Fibroblast of the aortic adventitia (primary cell): ENCODE measurements around the gene BPIFA3. TPM values are rescaled to one million over a fixed set of nuclear protein-coding genes. Genes with fewer than 3 reads are reported as not detected.
A peak's percentile ranks its signal among the peaks of the same experiment; 100 is the strongest.

Source experiments
- DNase-seq: peaks from one replicate; pipeline ENCODE4 v3.0.0-alpha.2; 2010; ENCODE audit warnings: low read depth
- H3K4me3 ChIP-seq: 2 replicates; pipeline ENCODE4 v1.5.1; 2011; ENCODE audit warnings: low read depth, mild to moderate bottlenecking, control low read depth, low read length, moderate library complexity
- total RNA-seq: library from RNA; depleted of rRNA; stranded (reverse); fragments of >200 nt; gene quantifications from 2 replicates; pipeline ENCODE4 v1.2.3, GENCODE V29; 2012; ENCODE audit warnings: low replicate concordance
- TF ChIP-seq, protein P1 (sequence below): IDR thresholded peaks from 2 replicates; pipeline ENCODE4 v1.5.1; 2011; ENCODE audit warnings: mild to moderate bottlenecking, low read length, control low read depth, inconsistent platforms; ENCODE audit not compliant: insufficient read depth

The BPIFA3 gene
- total RNA-seq, 1 donor, result not detected

DNA sequence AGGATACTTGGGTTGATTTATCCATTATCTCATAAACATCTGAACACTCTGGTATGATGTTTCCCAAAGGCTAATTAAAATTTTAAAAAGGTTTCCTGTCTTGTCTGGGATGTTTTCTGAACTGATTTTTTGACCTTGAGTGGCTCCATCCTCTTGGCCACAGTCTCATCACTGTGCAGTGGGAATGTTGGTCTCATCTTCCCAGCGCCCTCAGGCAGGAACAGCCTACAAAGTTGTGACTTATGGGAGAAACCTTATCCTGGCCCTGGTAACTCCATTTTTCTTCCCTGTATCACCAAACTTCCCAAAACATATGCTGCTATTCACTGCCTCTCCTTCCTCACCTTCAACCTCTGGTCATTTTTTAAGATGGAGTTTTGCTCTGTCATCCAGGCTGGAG, 6.8 kb upstream of the BPIFA3 start:
- TF ChIP-seq, protein P1, sequence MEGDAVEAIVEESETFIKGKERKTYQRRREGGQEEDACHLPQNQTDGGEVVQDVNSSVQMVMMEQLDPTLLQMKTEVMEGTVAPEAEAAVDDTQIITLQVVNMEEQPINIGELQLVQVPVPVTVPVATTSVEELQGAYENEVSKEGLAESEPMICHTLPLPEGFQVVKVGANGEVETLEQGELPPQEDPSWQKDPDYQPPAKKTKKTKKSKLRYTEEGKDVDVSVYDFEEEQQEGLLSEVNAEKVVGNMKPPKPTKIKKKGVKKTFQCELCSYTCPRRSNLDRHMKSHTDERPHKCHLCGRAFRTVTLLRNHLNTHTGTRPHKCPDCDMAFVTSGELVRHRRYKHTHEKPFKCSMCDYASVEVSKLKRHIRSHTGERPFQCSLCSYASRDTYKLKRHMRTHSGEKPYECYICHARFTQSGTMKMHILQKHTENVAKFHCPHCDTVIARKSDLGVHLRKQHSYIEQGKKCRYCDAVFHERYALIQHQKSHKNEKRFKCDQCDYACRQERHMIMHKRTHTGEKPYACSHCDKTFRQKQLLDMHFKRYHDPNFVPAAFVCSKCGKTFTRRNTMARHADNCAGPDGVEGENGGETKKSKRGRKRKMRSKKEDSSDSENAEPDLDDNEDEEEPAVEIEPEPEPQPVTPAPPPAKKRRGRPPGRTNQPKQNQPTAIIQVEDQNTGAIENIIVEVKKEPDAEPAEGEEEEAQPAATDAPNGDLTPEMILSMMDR, result no peak
- DNase-seq, result no peak
- no peak overlapping the region for H3K4me3 ChIP-seq

DNA sequence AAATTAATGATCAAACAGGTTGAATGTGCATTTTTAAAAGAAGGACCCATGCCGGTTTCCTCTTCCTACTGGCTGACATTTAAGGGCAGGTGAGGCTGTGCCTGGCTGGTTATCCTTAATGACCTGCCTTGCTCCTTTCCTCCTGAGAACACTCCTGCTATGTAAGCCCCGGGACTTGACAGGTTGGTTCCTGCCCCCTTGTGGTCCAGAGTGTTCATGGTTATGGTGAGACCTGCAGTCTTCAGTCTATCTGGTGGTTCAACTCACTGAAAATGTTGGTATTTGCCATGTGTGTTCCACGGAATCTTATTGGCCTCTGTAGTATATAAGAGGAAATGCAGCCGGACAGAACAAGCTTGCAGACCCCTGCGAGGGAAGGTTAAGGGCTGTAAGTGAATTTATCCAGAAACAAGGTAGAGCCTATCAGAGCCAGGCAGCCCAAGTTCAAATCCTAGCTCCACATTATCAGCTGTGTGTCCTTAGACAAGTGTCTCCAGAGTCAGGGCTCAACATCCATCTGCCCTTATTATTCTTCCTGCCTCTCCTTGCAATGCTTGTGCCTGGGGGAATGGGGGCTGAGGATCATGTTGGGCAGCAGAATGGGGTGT, 5.2 kb upstream of the BPIFA3 start:
- TF ChIP-seq, protein P1, result peak; percentile 37

DNA sequence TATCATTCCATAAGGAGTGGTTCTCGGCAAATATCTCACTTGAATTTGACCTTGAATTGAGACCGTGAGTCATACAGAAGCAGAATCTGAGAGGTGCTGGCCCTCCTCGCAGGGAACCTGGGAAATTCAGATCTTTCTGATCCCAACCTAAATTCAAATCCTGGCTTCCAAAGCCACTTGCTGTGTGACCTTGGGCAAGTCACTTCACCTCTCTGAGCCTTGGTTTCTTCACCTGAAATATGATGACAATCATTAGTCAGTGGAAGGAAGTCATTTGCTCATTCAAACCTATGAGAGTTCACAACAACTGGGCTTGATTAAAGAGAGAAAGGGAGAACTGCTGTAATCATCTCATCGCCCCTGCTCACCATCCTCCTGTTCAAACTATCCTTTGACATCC, 7.2 kb downstream of the BPIFA3 start:
- no peak for DNase-seq
- no peak overlapping the region for H3K4me3 ChIP-seq
- TF ChIP-seq, protein P1, result no peak

More for the DNA sequence above, 5.2 kb upstream of the BPIFA3 start:
- peak; percentile 18 for DNase-seq
- no peak overlapping the region for H3K4me3 ChIP-seq

DNA sequence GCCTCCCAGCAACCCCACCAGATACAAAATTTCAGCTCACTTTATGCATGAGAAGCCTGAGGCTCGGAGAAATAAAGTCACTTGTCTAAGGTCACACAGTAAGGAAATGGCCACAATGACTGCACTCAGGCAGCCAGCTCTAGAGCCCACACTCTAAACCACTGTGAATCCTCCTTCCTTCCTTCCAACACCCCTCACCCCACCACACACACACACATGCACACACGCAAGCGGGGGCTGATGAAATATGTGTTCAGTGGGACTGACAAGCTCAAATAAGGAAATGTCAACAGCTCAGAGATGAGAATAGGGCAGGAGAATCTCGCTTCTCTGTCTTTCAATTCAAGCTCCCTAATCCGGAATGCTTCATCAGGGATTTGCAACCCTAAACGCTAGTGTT, 12.7 kb downstream of the BPIFA3 start:
- no peak overlapping the region for H3K4me3 ChIP-seq
- DNase-seq, result no peak
- TF ChIP-seq, protein P1, result no peak

DNA sequence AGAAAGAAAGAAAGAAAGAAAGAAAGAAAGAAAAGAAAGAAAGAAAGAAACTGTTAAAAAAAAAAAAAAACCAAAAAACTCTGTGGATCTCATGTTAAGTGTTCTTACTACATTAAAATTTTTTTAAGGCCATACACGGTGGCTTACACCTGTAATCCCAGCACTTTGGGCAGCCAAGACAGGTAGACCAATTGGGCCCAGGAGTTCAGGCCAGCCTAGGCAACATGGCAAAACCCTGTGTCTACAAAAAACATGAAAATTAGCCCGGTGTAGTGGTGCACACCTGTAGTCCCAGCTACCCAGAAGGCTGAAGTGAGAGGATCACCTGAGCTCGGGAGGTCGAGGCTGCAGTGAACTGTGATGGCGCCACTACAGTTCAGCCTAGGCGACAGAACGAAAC, 14.1 kb downstream of the BPIFA3 start:
- TF ChIP-seq, protein P1, result no peak
- no peak for DNase-seq
- H3K4me3 ChIP-seq, result no peak overlapping the region

DNA sequence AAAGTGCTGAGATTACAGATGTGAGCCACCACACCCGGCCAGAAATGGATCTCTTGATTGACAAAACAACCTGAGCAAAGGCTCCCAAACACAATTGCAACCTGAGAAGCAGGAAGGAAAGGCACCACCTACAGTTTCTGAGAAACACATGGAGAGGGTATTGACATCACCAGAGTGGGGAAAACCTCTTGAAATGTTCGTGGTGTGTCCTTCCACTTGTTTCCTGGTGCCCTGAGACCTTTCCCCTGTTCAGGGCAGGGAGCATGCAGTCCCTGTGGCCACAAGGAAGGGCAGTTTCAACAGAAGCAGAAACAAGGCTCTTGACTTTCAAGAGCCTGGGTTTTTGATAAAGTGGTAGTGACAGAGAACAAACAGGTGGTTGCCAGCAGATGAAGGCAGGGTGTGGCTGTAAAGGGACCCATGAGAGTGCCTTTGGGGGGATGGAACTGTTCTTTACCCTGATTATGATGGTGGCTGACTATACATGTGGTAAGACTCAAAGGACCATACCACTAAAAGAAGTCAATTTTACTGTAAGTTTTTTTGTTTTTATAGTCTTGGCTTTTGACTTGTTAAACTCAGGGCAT, 15.4 kb downstream of the BPIFA3 start:
- TF ChIP-seq, protein P1, result no peak
- no peak overlapping the region for H3K4me3 ChIP-seq
- DNase-seq, result no peak
